Neuron (in vitro differentiated cells): Measurements from ENCODE around the gene USP16.

ENCODE experiments used
- H2AFZ ChIP-seq: one replicate; pipeline ENCODE4 v1.6.1; 2013; ENCODE audit warnings: low read depth, mild to moderate bottlenecking, inconsistent platforms, low read length, moderate library complexity
- H3K27me3 ChIP-seq: one replicate; pipeline ENCODE4 v1.6.1; 2013; ENCODE audit warnings: low read length; ENCODE audit not compliant: insufficient read depth
- H3K36me3 ChIP-seq: one replicate; pipeline ENCODE4 v1.6.1; 2013; ENCODE audit warnings: low read length; ENCODE audit not compliant: insufficient read depth
- H3K4me1 ChIP-seq: one replicate; pipeline ENCODE4 v1.6.1; 2013; ENCODE audit warnings: low read length; ENCODE audit not compliant: insufficient read depth
- H3K4me3 ChIP-seq: 2 replicates; pipeline ENCODE4 v1.5.1; 2013; ENCODE audit warnings: mild to moderate bottlenecking, low read length, moderate library complexity
- H3K9me3 ChIP-seq: one replicate; pipeline ENCODE4 v1.6.1; 2013; ENCODE audit warnings: low read length

USP16 gene

DNA sequence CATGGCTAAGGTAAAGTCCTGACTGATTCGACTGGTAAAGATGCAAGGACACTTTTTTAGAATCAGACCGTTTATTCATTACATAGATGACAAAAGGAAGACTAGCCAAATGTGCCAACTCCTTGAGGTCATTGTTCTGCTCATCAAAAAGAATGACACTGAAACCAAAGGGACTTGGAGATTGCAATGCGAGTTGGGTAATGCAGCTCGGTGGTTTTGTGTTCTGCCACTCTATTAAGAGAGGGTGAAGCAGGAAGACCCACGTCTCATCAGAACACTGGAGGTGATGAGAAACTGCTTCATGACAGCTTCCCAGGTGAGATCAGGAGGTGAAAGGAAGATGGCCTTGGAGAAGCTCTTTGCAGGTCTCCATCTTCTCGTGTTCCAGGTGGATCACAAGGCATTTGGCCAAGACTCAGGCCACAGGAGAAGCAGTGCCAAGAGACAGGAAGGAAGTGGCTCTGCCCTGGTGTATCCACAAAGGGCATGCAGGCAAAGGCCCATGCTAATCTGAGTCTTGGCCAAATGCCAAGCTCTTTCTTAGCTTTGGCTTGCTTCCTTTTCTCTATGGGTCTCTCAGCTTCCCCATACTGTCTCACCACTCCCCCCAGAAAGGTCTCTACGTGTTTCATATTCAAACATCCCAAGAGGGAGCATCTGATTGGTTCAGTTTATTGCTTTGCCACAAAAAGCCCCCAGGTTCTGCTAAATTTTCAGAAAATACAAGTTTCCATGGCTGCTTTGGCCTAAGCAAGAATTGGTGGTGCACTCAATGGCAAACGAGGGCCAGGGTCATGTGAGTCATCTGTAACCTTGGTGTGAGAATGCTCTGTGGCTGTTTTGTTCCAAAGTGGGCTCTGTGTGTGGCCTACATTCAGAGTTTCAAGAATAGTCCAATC is 54.6 kb downstream of the USP16 start:
- Histone ChIP-seq H3K4me1 (peaks cover 21% of the 10 kb centered on the region), H3K9me3 (no peaks in the 10 kb centered on the region)

DNA sequence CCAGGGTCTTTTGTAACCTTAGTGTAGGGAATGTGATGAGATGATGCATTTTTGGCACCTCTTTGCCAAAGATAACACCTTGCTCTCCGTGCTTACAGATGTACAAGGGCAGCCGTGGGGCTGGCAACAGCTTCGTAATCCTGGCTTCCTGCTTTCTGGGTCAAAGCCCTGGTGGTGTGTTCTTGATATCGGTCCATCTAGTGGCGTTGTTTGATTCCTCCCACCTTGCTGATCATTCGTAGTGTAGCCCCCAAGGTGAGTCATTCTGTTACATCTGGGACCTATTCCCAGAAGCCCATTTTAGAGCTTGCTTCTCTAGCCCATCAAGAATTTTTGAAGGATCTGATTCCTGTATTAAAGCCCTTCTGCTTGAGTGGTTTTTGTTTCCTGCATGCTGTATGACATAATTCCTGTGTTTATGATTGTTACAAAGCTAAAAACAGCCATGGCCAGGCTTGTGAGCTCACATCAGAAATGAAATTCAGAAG is 56.0 kb downstream of the USP16 start:
- H3K4me3 ChIP-seq = no peak overlapping the region
- no peaks in the 10 kb centered on the region for H3K36me3 ChIP-seq
- no peaks in the 10 kb centered on the region for H3K9me3 ChIP-seq
- H3K27me3 ChIP-seq = no peaks in the 10 kb centered on the region
- H2AFZ ChIP-seq = no peak overlapping the region
- peaks cover 21% of the 10 kb centered on the region for H3K4me1 ChIP-seq

More for the DNA sequence above, 54.6 kb downstream of the USP16 start:
- no peaks in the 10 kb centered on the region for H3K36me3 ChIP-seq
- no peak overlapping the region for H3K4me3 ChIP-seq
- peak overlapping the region; percentile 11 for H2AFZ ChIP-seq
- H3K27me3 ChIP-seq = no peaks in the 10 kb centered on the region

DNA sequence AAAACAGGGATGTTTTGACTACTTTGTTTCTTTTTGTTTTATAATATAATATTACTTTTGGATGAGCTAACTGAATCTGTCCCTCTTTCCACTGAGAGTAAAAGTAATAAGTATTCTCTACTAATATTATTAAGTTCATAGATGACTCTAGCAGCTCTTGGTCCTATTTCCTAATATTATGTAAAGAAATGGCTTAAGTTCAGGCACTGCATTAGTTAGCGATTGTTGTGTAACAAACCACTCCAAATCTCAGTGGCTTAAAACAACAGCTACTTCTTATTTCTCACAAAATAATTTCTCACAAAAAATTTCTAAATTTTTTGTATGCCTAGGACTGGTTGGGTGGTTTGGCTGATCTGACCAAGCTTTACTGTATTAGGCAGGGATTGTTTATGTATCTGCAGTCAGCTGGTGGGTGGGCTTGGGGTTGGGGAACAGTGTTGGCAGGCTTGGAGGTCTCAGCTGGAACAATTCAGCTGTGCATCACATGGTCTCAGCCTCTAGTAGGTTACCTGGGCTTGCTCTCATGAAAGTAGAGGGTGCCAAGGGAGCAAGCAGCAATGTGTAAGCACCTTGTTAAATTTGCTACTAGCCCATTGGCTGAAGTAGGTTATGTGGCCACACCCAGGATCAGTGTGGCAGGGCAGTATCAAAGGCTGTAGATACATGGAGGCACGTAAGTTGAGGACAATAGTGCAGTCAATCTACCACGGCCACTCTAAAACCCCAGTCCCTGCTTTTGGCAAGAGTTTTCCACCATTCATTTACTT is 57.8 kb downstream of the USP16 start:
- no peaks in the 10 kb centered on the region for H3K36me3 ChIP-seq
- no peaks in the 10 kb centered on the region for H3K9me3 ChIP-seq
- H3K4me1 ChIP-seq = peaks cover 21% of the 10 kb centered on the region
- H3K27me3 ChIP-seq = peaks cover 3% of the 10 kb centered on the region
- H3K4me3 ChIP-seq = no peak overlapping the region
- no peak overlapping the region for H2AFZ ChIP-seq

DNA sequence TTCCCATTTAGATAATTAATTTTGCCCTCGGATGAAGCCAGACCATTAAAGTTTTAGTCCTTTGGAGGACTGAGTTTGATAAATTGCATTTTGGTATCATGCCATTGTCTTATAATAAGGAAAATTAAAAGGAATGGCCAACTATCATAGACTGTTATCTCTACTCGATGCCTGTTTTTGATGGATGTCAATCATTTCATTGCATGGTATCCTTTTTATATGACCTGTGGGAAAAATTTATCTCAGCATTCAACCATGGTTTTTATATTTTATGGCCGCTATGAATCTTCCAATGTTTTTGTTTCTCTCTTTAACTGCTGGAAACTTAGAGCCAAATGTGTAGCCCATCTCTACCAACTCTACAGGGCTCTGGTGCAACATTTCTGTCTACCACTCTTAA is 58.8 kb downstream of the USP16 start:
- peaks cover 3% of the 10 kb centered on the region for H3K27me3 ChIP-seq
- no peaks in the 10 kb centered on the region for H3K9me3 ChIP-seq
- H3K4me3 ChIP-seq = no peak overlapping the region
- no peaks in the 10 kb centered on the region for H3K36me3 ChIP-seq
- H3K4me1 ChIP-seq = peaks cover 21% of the 10 kb centered on the region
- no peak overlapping the region for H2AFZ ChIP-seq

DNA sequence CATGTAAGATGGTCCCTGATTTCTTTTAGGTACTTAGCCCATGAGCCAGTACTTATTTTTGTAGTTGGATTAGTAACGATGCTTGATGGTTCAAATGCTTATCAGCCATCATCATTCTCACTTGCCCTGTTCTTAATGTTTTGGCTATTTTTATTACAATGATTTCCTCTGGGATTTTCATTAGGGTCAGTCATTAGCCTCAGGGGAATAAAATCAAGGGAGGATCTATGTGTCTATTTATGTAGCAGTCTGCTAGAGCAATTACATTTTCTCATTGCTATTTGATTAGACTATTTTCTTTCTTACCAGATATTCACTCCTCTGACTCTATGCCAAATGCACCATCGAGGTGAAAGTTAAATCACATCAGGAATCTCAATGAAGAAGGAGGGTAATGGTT is 59.9 kb downstream of the USP16 start:
- Histone ChIP-seq H3K36me3 (no peaks in the 10 kb centered on the region), H3K27me3 (peaks cover 3% of the 10 kb centered on the region)

DNA sequence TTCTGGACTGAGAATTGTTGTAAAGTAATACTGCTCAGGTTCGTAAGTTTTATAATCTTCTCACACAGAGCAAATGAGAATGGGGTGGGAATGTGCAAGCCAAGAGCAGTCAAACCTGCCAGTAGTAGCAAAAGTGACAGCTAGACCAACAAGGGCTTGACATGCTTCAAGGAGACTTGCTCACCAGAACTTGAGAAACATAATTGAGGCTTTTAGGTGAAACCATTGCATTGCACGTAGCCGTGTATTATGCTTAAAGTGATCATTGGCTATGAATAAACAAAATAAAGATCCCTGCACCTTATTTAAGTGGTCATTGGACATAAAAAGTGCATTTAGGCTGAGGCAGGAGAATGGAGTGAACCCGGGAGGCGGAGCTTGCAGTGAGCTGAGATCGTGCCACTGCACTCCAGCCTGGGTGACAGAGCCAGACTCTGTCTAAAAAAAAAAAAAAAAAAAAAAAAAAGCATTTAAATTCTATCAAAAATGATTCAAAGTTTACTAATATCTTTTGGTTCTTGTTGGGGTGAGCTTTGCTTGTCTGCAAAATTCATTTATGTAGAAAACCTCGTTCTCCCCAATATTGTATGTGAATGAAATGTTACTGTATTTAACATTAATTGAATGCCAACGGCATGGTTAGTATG is 60.8 kb downstream of the USP16 start:
- Histone ChIP-seq H3K4me3 (no peak overlapping the region), H3K36me3 (no peaks in the 10 kb centered on the region), H3K27me3 (peaks cover 3% of the 10 kb centered on the region), H3K4me1 (peaks cover 2% of the 10 kb centered on the region), H2AFZ (no peak overlapping the region), H3K9me3 (no peaks in the 10 kb centered on the region)

More for the DNA sequence above, 59.9 kb downstream of the USP16 start:
- Histone ChIP-seq H3K4me3 (no peak overlapping the region), H3K9me3 (no peaks in the 10 kb centered on the region), H2AFZ (no peak overlapping the region), H3K4me1 (peaks cover 11% of the 10 kb centered on the region)

DNA sequence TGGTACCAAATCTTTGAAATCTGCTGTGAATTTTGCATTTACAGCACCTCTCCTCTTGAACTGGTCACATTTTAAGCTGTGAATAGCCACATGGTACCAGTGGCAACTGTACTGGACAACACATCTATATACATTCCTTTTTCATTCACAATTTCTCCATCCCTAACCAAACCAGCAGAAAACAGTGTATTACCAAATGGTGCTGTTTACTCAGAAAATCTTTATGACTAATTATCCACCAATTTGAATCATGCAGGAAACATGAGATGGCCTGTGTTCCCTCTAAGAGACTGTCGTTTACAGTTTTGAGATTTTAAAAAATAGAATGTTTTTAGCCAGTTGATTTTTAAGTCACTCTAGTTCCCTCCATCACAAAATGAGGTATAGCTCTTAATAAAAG is 66.6 kb downstream of the USP16 start:
- H3K36me3 ChIP-seq = no peaks in the 10 kb centered on the region
- peaks cover 3% of the 10 kb centered on the region for H3K27me3 ChIP-seq
- no peaks in the 10 kb centered on the region for H3K4me1 ChIP-seq
- H3K9me3 ChIP-seq = no peaks in the 10 kb centered on the region
- no peak overlapping the region for H3K4me3 ChIP-seq
- no peak overlapping the region for H2AFZ ChIP-seq

DNA sequence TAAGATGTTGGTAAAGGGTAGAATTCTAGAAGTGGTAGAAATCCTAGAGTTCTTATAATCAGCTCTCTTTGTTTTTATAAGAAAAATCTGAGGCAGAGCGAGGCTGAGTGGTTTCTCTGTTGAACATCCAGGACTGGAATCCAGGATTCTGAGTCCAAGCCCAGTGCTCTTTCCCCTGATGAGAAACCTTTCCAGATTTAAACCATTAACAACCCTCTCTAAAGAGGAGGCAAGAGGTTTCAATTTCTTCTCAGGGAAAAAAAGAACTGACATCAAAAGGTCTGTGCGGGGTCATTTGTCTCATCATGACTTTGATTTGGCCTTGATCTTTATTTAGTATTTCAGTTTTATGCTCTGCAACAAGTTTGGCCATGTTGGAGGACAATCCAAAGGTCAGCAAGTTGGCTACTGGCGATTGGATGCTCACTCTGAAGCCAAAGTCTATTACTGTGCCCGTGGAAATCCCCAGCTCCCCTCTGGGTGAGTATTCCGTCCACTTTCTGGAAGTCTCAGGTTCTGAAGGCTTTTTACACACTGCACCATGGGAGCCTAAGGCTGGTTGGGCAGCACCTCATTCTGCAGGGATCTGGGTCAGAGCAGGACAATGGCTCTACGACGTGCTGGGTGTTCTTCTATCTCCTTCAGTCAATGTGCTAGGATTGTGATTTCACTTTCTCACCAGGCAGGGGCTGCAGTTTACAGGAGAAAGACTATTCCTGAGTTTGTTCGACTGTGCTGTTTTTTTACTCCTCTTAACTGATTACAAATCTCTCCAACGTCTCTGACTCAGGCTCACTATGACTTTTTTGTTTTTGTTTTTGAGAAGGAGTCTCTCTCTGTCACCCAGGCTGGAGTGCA is 67.9 kb downstream of the USP16 start:
- no peaks in the 10 kb centered on the region for H3K36me3 ChIP-seq
- no peaks in the 10 kb centered on the region for H3K9me3 ChIP-seq
- no peaks in the 10 kb centered on the region for H3K27me3 ChIP-seq

DNA sequence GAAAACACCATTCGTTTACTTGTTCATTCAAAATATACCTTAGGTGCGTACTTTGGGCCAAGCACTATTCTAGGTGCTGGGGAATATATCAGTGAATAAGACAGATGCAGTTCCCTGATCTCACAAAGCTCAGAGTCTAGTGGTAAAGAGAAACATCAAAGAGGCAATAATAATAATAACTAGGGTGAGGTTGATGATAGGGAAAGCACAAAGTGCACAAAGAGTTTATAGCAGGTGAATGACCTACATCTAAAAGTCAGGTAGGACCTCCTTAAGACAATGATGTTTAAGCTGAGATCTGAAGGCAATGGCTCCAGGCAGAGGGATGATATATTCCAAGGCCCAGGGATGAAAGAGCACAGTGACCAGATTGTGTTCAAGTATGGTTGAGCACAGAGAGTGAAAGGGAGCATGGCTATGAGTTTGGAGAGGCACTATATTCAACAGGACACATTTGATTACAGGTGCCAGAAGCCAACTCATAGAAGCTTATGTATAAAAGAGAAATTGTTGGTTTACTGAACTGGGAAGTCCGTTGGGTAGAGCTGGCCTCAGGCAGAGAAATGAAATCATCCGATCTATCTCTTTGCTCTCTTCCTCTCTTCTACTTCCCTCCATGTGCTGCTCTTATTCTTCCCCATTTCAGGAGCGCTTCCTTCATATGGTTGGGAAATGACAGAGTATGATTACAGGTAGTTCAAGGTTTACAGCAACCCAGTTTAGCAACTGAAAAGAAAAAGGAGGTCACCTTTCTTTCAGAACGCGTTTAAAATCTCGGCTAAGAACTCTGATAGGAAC is 71.9 kb downstream of the USP16 start:
- peaks cover 2% of the 10 kb centered on the region for H3K4me1 ChIP-seq
- H2AFZ ChIP-seq = no peak overlapping the region
- H3K27me3 ChIP-seq = no peaks in the 10 kb centered on the region
- no peaks in the 10 kb centered on the region for H3K36me3 ChIP-seq
- H3K9me3 ChIP-seq = no peaks in the 10 kb centered on the region
- no peak overlapping the region for H3K4me3 ChIP-seq

More for the DNA sequence above, 67.9 kb downstream of the USP16 start:
- H3K4me3 ChIP-seq = no peak overlapping the region
- H3K4me1 ChIP-seq = no peaks in the 10 kb centered on the region
- H2AFZ ChIP-seq = no peak overlapping the region

DNA sequence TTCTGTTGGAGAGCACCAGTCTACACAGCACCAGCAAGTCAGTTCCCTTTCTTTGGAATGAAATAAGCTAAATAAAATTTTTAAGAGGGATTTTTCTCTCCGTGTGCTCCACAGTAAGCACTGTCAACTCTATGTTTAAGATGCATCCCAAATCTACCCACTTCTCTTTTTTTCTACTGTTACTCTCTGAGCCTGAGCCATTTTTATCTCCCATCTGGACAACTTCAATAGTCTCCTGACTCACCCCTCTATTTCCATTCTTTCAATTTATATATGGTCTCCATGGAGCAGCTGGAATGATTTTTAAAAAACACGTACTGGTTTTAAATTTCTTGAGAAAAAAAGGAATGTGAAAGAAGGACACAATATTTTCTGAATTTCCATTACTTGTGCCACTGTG is 73.7 kb downstream of the USP16 start:
- Histone ChIP-seq H2AFZ (no peak overlapping the region), H3K27me3 (no peaks in the 10 kb centered on the region), H3K36me3 (no peaks in the 10 kb centered on the region), H3K9me3 (no peaks in the 10 kb centered on the region), H3K4me1 (peaks cover 2% of the 10 kb centered on the region), H3K4me3 (no peak overlapping the region)

DNA sequence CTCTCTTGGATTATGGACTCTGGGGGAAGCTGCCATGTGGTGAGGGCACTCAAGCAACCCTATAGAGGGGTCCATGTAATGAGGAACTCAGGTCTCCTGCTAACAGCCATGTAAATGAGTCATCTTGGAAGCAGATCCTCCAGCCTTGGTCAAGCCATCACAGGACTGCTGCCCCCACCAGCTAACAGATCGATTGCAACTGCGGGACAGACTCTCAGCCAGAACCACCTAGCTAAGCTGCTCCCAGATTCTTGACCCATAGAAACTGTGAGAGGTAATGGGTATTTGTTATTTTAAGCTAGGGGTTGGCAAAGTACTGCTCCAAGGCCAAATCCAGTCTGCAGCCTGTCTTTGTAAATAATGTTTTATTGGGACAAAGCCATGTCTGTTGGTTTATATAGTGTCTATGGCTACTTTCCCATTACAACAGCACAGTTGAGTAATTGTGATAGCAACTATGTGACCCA is 78.4 kb downstream of the USP16 start:
- Histone ChIP-seq H3K9me3 (no peaks in the 10 kb centered on the region), H3K4me1 (peaks cover 2% of the 10 kb centered on the region), H3K27me3 (no peaks in the 10 kb centered on the region), H3K4me3 (no peak overlapping the region), H3K36me3 (no peaks in the 10 kb centered on the region), H2AFZ (no peak overlapping the region)
